ENCODE results near the gene POLR1C.
A peak's percentile ranks its signal among the peaks of the same experiment; 100 is the strongest.

The POLR1C gene

GRCh38 chr6:43503443-43503842 lies 13.4 kb upstream of the POLR1C start:
- WGBS: 96% methylated on average over 8 of the region's 8 CpGs
- H3K4me1 ChIP-seq (ENCODE audit: insufficient read depth, low read length): no peaks in the 10 kb centered on the region
- H3K4me3 ChIP-seq (ENCODE audit: low read length): no peak overlapping the region
- H3K36me3 ChIP-seq (ENCODE audit: insufficient read depth, low read length): peaks cover 70% of the 10 kb centered on the region
- H3K9me3 ChIP-seq (ENCODE audit: insufficient read depth, low read depth, low read length): no peaks in the 10 kb centered on the region
- peaks cover 13% of the 10 kb centered on the region for H3K27me3 ChIP-seq (ENCODE audit: insufficient read depth, low read length)
- no peak overlapping the region for H3K27ac ChIP-seq (ENCODE audit: low read depth, low read length)
- no peak overlapping the region for H3K9ac ChIP-seq (ENCODE audit: low read depth, low read length)

- Histone ChIP-seq H3K4me3 (ENCODE audit: low read length) (no peak overlapping the region), H3K27ac (ENCODE audit: low read depth, low read length) (no peak overlapping the region), H3K4me1 (ENCODE audit: insufficient read depth, low read length) (no peaks in the 10 kb centered on the region), H3K36me3 (ENCODE audit: insufficient read depth, low read length) (peaks cover 55% of the 10 kb centered on the region), H3K9me3 (ENCODE audit: insufficient read depth, low read depth, low read length) (no peaks in the 10 kb centered on the region), H3K9ac (ENCODE audit: low read depth, low read length) (no peak overlapping the region), H3K27me3 (ENCODE audit: insufficient read depth, low read length) (peaks cover 28% of the 10 kb centered on the region)
- 95% methylated on average over 24 of the region's 26 CpGs for WGBS
These were observed 11.9 kb upstream of the POLR1C start for GRCh38 chr6:43504756-43505593.

- Histone ChIP-seq H3K9ac (ENCODE audit: low read depth, low read length) (no peak overlapping the region), H3K27me3 (ENCODE audit: insufficient read depth, low read length) (peaks cover 29% of the 10 kb centered on the region), H3K9me3 (ENCODE audit: insufficient read depth, low read depth, low read length) (no peaks in the 10 kb centered on the region), H3K36me3 (ENCODE audit: insufficient read depth, low read length) (peaks cover 48% of the 10 kb centered on the region), H3K27ac (ENCODE audit: low read depth, low read length) (no peak overlapping the region), H3K4me3 (ENCODE audit: low read length) (no peak overlapping the region), H3K4me1 (ENCODE audit: insufficient read depth, low read length) (no peaks in the 10 kb centered on the region)
- 87% methylated on average over 6 of the region's 6 CpGs for WGBS
These were observed 11.2 kb upstream of the POLR1C start for GRCh38 chr6:43505718-43506117.

- Histone ChIP-seq H3K27ac (ENCODE audit: low read depth, low read length) (no peak overlapping the region), H3K36me3 (ENCODE audit: insufficient read depth, low read length) (peaks cover 43% of the 10 kb centered on the region)
- 87% methylated on average over 3 of the region's 3 CpGs for WGBS
These were observed 10.7 kb upstream of the POLR1C start for GRCh38 chr6:43506171-43506570.

GRCh38 chr6:43506667-43507471 lies 10.0 kb upstream of the POLR1C start:
- H3K4me3 ChIP-seq (ENCODE audit: low read length): no peak overlapping the region
- WGBS: 40% methylated on average over 14 of the region's 14 CpGs
- H3K9ac ChIP-seq (ENCODE audit: low read depth, low read length): no peak overlapping the region
- H3K36me3 ChIP-seq (ENCODE audit: insufficient read depth, low read length): peaks cover 45% of the 10 kb centered on the region
- no peaks in the 10 kb centered on the region for H3K9me3 ChIP-seq (ENCODE audit: insufficient read depth, low read depth, low read length)
- no peaks in the 10 kb centered on the region; the same call in 1 of the 2 replicates for H3K4me1 ChIP-seq (ENCODE audit: insufficient read depth, low read length)
- H3K27ac ChIP-seq (ENCODE audit: low read depth, low read length): no peak overlapping the region
- H3K27me3 ChIP-seq (ENCODE audit: insufficient read depth, low read length): peaks cover 29% of the 10 kb centered on the region

More at GRCh38 chr6:43506171-43506570, 10.7 kb upstream of the POLR1C start:
- H3K4me1 ChIP-seq (ENCODE audit: insufficient read depth, low read length): no peaks in the 10 kb centered on the region
- H3K9ac ChIP-seq (ENCODE audit: low read depth, low read length): no peak overlapping the region
- H3K4me3 ChIP-seq (ENCODE audit: low read length): no peak overlapping the region
- peaks cover 29% of the 10 kb centered on the region for H3K27me3 ChIP-seq (ENCODE audit: insufficient read depth, low read length)
- no peaks in the 10 kb centered on the region for H3K9me3 ChIP-seq (ENCODE audit: insufficient read depth, low read depth, low read length)

GRCh38 chr6:43508481-43509141 lies 8.3 kb upstream of the POLR1C start:
- 77% methylated on average over 8 of the region's 8 CpGs for WGBS
- Histone ChIP-seq H3K27ac (ENCODE audit: low read depth, low read length) (no peak overlapping the region), H3K9me3 (ENCODE audit: insufficient read depth, low read depth, low read length) (no peaks in the 10 kb centered on the region), H3K4me1 (ENCODE audit: insufficient read depth, low read length) (no peaks in the 10 kb centered on the region; the same call in 1 of the 2 replicates), H3K9ac (ENCODE audit: low read depth, low read length) (no peak overlapping the region), H3K27me3 (ENCODE audit: insufficient read depth, low read length) (peaks cover 29% of the 10 kb centered on the region), H3K36me3 (ENCODE audit: insufficient read depth, low read length) (peaks cover 45% of the 10 kb centered on the region), H3K4me3 (ENCODE audit: low read length) (no peak overlapping the region)

- Histone ChIP-seq H3K9ac (ENCODE audit: low read depth, low read length) (no peak overlapping the region), H3K36me3 (ENCODE audit: insufficient read depth, low read length) (peaks cover 45% of the 10 kb centered on the region), H3K4me3 (ENCODE audit: low read length) (peak overlapping the region; percentile 72)
These were observed 7.5 kb upstream of the POLR1C start for GRCh38 chr6:43509142-43509983.

GRCh38 chr6:43509984-43510826 lies 6.7 kb upstream of the POLR1C start, which contains the start of gene LRRC73:
LRRC73 (minus strand) TSS chr6:43510346; CDS start chr6:43509785, 561 bp downstream.
- no peaks in the 10 kb centered on the region for H3K9me3 ChIP-seq (ENCODE audit: insufficient read depth, low read depth, low read length)
- peak within 1 kb of the TSS; percentile 72 for H3K4me3 ChIP-seq (ENCODE audit: low read length)
- peaks cover 45% of the 10 kb centered on the region for H3K36me3 ChIP-seq (ENCODE audit: insufficient read depth, low read length)
- H3K27me3 ChIP-seq (ENCODE audit: insufficient read depth, low read length): peaks cover 29% of the 10 kb centered on the region
- no peaks in the 10 kb centered on the region; the same call in 1 of the 2 replicates for H3K4me1 ChIP-seq (ENCODE audit: insufficient read depth, low read length)
- WGBS: 9% methylated on average over 96 of the region's 96 CpGs
- no peak within 1 kb of the TSS for H3K27ac ChIP-seq (ENCODE audit: low read depth, low read length)
- H3K9ac ChIP-seq (ENCODE audit: low read depth, low read length): peak within 1 kb of the TSS; percentile 64

More at GRCh38 chr6:43509142-43509983, 7.5 kb upstream of the POLR1C start:
- H3K9me3 ChIP-seq (ENCODE audit: insufficient read depth, low read depth, low read length): no peaks in the 10 kb centered on the region
- no peaks in the 10 kb centered on the region; the same call in 1 of the 2 replicates for H3K4me1 ChIP-seq (ENCODE audit: insufficient read depth, low read length)
- WGBS: 12% methylated on average over 69 of the region's 69 CpGs
- peaks cover 29% of the 10 kb centered on the region for H3K27me3 ChIP-seq (ENCODE audit: insufficient read depth, low read length)
- no peak overlapping the region for H3K27ac ChIP-seq (ENCODE audit: low read depth, low read length)

GRCh38 chr6:43510827-43511163 lies 6.1 kb upstream of the POLR1C start:
- Histone ChIP-seq H3K9me3 (ENCODE audit: insufficient read depth, low read depth, low read length) (no peaks in the 10 kb centered on the region), H3K27me3 (ENCODE audit: insufficient read depth, low read length) (peaks cover 29% of the 10 kb centered on the region), H3K4me1 (ENCODE audit: insufficient read depth, low read length) (peaks cover 4% of the 10 kb centered on the region), H3K4me3 (ENCODE audit: low read length) (peak overlapping the region; percentile 72), H3K9ac (ENCODE audit: low read depth, low read length) (no peak overlapping the region), H3K27ac (ENCODE audit: low read depth, low read length) (no peak overlapping the region), H3K36me3 (ENCODE audit: insufficient read depth, low read length) (peaks cover 45% of the 10 kb centered on the region)
- WGBS: 89% methylated on average over 10 of the region's 10 CpGs

Data from HUES64 (cell line).